Globus pallidus (tissue), 1 donor: ENCODE data around the gene KRT31.
"Not testable (repeated sequence)": the region's sequence is repeated elsewhere in the genome, so short reads cannot be mapped to it uniquely, and the experiment has no call there.

Source experiments
- DNase-seq: peaks from one replicate; pipeline ENCODE4 v3.0.0-alpha.2; 2015; ENCODE audit warnings: low spot score

The KRT31 gene

DNA sequence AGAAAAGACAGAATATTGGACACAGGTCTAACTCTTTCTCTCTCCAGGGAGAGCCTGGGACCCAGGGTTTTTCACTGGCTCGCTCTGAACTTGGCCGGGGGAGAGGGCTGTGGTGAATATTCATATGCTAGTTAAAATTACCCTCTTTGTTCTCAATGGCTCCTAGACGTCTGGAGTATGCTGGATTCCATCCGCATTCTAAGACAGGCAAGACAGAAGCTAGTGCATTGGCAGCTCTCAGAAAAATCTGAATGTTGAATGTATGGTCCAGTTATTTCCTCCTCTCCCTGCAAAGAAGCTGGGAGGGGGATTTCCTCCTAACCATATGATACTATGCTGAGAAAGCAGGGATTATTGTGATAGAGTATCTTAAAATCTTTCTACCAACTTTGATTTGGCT lies 9.7 kb downstream of the KRT31 start:
- no peak for DNase-seq

DNA sequence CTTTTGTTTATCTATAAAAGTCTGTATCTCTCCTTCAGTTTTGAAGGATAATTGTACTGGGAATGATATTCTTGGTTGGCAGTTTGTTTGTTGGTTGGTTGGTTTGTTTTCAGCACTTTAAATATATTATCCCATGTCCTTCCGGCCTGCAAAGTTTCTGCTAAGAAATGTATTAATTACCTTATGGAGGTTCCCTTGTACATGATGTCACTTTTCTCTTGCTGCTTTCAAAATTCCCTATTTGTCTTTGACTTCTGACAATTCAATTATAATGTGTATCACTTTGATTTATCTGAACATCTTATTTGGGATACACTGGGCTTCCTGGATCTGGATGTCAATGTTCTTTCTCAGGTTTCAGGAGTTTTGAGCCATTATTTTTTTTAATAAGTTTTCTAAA lies 11.2 kb downstream of the KRT31 start:
- DNase-seq = no peak

DNA sequence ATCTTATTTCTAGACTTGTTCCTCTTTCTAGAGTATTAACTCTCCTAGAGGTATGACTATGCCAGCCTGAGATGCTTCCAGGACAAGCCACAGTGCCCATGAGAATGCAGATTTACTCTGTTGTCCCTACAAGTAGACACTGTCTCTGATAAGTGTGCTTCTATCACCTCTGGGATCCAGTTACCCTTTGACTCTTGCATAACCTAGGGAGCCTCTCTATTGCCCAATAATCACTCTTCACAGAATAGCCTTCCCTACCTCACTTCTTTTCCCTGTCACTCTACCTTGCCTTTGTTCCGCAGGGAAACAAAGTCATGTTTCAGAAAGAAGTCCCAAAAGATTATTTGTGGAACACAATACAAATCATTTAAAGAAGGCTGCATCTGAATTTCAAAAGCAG lies 13.7 kb downstream of the KRT31 start:
- DNase-seq = no peak

DNA sequence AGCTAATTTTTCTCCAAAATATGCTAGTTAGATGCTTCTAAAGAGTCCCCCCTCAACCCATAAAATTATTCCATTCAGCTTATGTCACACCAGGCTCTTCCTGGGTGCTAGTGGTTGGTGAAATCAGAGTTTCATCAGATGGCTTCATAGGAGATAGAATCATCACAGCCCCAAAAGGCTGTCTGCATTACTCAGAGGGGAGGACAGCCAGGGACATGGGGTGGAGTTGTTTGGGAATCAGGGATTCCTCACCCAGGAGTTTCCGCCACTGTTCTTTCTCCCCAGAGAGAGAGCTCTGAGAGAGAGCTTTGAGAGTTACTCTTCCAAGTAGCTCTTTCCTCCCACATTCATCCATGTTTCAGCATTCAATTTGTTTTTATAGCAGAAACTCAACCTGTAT lies 15.0 kb downstream of the KRT31 start:
- DNase-seq = no peak

DNA sequence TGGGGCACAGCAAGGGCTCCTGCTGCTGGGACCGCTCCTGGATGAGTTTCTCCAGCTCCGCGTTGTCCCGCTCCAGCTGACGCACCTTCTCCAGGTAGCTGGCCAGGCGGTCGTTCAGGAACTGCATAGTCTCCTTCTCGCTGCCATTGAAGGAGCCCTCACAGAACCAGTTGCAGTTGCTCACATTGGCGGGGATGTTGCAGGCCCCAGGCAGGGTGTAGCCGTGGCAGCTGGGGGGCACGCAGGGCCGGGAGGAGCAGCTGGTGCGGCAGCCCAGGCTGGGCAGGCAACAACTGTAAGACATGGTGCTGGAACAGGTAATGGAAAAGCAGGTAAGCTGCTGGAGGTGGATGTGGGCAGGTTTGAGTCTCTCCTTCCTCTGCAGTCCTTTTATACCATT lies 15.5 kb downstream of the KRT31 start, which contains the start of gene KRT34:
TSS of gene KRT34 (minus strand) at position 364 of the 400 bp plus-strand sequence. CDS start at position 304, 60 bp downstream.
- DNase-seq = not testable (repeated sequence)

DNA sequence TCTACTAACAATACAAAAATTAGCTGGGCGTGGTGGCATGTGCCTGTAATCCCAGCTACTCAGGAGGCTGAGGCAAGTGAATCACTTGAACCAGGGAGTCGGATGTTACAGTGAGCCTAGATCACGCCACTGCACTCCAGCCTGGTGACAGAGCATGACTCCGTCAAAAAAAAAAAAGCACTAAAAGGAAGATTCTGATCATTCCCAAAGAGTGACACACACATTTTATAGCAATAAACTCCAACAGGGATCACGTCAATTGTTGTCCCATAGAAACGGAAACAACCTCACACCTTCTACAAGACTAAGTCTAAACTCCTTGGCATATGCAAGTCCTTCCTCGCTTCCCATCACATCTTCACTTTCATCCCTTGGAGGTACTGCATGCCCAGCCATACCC lies 17.3 kb downstream of the KRT31 start:
- not testable (repeated sequence) for DNase-seq

DNA sequence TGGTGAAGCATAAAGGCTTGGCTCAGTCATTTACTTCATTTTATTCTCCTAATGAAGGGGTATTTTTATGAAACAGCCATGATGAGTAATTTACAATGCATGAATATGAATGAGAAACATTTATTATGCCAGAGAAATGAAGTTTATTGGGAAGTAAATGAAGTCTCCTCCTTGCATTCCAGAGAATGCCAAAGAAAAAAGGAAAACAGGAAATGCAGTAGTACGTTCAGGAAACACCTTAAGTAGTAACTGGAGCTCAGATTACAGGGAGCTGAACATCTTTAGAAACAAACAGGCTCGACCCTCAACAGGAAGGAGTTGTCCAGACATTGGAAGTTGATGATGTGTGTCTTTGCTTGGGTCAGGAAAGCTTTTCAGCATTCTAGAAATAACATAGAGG lies 19.9 kb downstream of the KRT31 start:
- no peak for DNase-seq

DNA sequence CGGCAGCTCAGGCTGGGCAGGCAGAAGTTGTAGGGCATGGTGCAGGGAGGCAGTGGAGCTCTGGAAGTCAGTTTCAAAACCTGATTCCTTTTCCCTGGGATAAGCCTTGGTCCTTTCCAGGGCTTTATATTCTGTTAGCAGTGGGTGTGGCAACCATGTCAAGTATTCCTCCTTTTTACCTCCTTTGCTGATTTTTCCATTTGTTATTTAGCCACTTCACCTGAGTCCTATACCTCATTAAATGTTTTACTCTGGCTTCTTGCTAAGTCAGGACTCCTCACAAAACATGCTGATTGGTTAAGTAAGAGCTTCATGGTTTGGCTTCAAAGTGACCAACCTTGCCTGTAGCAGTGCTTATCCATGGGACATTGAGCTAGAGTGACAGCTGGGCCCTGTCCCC lies 27.7 kb downstream of the KRT31 start, which contains the start of gene KRT33B:
TSS of gene KRT33B (minus strand) at position 101 of the 400 bp plus-strand sequence. CDS start at position 38, 63 bp downstream.
- no peak for DNase-seq

DNA sequence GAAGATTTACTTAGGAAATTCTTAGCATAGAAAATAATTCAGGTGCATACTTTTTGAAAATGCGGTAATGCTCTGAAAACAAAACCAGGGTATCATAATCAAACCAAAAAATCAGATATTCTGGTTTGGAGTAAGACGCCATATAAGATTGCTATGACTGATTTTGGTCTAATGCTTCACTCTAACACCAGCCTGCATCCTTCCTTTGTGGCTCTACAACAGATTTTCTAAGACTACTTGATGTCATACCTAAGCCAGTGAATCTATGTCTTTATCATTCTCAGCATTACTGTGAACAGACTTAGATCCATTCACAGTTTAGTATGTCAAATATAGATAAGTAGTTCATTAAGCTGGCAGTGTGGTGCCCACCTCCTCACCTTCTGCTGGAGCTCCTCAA lies 28.4 kb downstream of the KRT31 start:
- DNase-seq = no peak

DNA sequence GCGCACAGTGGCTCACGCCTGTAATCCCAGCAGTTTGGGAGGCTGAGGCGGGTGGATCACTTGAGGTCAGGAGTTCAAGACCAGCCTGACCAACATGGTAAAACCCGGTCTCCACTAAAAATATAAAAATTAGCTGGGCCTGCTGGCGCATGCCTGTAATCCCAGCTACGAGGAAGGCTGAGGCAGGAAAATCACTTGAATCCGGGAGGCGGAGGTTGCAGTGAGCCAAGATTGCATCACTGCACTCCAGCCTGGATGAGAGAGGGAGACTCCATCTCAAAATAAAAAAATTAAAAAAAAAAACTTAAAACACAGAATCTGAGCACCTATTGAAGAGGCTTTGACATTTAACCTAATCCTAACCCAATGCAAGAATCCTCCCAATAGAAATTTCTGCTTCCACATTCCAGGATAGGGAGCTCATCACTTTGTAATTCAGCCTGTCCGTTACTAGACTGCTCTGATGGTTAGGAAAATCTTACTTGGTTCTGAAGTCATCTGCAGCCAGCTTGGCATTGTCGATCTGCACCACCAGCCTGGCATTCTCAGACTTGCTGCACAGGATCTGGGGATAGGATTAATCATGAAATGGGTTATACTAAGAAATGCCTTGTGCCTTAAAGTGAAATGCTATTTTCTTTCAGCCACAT lies 29.9 kb downstream of the KRT31 start:
- DNase-seq = no peak

DNA sequence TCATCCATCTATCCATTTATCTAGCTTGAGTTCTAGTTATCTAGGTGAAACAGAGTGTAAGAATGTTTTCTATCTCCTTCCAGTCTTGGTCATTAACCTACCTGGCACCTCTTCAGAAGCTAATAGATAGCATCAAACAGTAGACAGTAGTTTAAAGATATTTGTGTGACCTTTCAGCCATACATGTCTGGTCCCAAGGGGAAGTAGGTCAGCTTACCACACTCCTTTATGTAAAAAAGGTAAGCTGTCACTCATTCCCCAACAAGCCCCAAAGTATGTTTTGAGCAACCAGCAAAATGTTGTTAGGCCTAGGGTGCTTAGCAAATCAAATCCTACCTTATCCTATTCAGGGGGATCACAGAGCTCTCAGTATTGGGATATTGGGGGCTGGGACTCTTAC lies 31.3 kb downstream of the KRT31 start:
- DNase-seq = no peak

DNA sequence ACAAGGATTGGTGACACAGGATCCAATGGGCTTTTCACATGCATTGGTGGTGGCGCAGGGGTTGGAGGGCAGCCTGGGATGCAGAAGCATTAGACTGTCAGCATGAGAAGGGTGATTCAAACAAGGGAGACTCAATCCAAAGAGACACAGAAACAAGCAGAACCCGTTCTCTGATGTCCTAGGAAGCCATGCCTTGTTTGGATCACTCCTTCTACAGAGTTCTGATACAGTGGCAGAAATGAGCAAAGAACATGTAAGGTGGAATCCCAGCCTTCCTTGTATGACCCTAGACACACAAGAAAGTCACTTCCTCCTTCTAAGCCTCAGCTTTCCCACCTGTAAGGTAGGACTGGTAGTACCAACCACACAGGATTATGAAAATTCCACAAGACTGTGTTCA lies 33.5 kb downstream of the KRT31 start:
- no peak for DNase-seq

DNA sequence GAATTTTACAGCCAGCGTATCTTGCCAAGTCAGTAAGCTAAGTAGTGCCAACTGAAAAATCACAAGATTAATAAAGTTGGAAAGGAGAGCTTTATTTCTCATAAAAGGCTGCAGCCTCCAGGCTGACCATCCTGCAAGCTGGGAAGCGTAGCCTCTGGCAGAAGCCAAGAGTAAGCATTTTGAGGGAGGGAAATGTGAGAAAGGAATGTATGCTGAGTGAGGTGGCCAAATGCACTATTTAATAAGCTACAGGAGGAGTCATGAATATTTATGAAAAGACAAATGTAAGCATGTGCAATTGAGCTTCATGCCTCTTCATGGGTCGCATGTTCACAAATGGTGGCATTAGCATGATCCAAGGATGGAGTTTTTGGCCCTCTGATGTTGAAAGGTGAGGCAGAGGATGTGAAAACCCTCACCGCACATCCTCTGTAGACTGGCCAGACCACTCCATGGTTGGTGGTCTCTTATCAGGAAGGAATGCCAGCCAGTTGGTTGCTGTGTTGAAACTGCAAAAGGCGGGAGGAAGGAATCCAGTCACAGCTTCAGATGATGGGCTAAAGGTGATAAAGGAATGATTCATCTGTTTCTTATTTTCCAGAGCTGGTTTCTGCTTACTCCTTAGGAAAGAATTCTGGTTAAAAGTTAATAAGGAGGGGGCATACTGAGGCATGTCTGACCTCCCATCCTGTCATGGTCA lies 37.0 kb downstream of the KRT31 start:
- no peak for DNase-seq

DNA sequence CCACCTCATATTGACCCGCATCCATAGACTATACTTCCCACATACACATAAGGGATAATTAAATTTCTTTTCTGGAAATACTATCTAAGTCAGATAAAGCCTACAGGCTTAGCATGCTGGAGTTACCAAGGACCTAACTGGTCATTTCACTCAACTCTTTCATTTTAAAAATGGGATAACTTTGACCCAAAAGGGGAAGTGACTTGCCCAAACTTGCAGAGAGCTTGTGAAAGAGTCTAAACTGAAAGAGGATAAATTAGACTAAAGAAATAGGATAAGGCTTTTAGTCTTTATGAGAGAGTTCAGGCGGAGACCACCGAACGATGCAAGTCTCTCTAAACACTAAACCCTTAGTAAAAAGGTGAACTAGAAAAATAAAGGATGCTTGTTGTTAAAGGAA lies 42.9 kb downstream of the KRT31 start:
- no peak for DNase-seq

DNA sequence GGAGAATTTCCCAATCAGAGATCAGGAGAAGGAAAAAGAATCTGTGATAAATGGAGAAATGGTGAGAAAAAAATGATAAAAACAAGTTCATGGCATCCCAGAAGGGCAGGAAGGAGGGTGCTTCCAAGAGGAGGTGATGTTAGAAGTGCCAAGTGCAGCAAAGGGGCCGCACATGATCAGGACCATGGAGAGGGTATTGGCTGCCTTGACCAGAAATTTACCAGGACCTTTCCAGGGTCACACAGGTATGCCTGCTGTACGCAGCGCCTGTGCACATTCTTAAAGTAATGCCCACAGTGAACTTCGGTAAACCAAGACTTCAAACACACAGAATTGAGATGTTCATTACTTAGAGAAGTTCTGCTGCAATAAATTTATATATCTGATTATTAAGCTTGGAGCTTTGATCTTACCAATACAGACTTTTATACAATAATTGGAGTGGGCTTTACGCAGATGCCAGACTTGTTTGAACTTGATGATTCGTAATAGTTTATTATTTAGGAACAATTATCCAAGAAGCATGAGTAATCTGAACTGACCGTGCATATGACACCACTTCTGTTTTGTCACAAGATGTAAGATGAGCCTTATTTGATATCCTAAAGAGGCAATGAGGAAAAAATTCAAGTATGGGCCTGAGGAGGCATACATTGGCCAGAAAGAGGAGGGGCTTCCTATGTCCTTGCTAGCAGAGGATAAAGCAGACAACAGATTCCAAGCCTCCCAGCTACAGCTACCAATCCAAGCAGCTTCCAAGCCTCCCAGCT lies 44.6 kb downstream of the KRT31 start:
- DNase-seq = no peak

DNA sequence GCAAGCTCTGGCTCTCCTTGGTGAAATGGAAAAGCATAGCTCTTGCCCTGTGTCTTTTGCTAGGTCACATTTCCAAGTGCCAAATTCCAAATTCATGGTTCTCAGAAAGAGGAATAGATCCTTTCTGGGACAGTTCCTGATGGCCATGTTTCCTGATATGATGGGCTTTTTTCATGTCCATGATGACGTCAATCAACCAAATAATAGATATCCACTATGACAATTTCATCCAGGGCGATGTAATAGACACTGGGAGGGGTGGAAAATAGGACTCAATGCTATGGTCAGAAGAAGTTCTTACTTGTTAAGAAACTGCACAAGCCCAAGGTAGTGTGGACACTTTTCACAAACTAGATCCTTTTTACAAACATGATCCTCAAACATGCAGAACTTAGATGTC lies 46.2 kb downstream of the KRT31 start:
- no peak for DNase-seq

DNA sequence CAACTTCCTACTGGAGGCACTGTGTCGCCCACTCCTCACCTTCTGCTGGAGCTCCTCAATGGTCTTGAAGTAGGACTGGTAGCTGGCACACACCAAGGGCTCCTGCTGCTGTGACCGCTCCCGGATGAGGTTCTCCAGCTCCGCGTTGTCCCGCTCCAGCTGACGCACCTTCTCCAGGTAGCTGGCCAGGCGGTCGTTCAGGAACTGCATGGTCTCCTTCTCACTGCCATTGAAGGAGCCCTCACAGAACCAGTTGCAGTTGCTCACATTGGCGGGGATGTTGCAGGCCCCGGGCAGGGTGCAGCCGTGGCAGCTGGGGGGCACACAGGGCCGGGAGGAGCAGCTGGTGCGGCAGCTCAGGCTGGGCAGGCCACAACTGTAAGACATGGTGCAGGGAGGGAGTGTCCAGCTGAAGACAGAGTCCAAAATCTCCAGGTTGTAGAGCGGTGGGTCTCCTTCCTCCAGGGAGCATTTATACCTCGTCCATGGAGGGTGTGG lies 47.0 kb downstream of the KRT31 start, which contains the start of gene KRT33A:
TSS of gene KRT33A (minus strand) at position 448 of the 498 bp plus-strand sequence. CDS start at position 387, 61 bp downstream.
- DNase-seq = not testable (repeated sequence)

DNA sequence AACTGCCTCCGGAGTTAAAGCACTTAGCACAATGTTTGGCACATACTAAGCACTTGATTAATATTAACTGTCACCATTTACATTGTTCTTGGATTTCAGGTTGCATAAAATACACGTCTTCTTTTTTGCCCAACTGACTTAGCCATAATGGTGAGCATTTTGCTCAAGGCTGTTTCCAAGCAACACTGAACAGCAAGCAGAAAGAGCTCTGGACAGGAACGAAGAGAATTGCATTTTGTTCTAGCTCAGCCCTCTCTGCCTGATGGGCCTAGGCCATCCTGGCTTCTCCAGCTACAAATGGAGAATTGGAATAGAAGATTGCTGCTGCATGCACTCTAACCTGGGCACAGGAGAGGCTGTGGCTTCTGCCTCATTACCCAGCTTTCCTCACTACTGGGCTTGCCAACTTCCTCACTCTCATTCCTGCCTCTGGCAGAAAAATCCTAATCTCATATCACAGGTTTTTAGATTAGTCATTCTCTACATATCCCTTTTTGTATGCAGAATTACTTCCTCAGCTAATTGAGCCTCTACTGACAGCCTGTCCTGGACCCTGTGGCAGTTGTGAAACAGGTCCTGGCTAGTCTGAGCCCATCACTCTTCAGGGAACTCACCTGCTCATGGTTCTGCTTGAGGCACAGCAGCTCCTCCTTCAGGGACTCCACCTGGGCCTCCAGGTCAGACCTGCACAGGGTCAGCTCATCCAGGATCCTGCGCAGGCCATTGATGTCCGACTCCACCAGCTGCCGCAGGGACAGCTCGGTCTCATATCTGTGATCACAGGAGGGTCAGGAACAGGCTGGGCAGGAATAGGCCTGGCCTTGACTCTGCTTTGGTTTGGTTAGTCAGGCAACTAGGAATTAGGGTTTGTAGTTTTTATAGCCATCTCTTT lies 49.3 kb downstream of the KRT31 start:
- DNase-seq = no peak

DNA sequence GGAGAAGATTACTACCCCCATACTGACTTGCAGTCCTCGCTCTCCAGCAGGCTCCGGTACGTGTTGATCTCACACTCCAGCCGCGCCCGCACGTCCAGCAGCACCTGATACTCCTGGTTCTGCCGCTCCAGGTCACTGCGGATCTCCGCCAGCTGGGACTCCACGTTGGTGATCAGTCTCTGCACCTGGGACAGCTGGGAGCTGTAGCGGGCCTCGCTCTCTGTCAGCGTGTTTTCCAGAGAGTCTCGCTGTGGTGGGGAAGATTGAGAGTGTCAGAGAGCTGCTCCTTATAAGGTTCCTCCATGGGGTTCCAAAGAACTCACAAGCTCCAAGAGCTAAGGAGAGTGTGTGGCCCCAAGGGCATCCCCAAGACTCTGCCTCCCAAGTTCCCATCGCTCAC lies 51.0 kb downstream of the KRT31 start:
- not testable (repeated sequence) for DNase-seq

DNA sequence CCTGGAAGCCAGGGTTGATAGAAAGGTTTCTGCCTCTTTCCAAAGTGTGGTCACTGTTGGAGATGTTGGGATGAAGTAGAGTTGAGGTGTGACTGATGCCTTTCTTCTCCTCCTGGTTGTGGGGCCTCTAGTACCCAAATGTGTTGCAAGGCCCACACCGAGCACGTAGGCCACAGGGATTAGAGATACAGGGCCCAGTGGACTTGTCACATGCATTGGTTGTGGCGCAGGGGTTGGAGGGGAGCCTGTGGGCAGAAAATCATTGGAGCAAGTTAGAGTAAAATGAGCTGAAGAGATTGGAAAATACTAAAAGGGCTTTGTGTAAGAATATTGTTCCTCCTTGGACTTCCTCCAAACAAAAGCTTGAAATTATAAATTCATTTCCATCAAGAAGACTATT lies 51.4 kb downstream of the KRT31 start:
- DNase-seq = no peak
